SU-DHL-6 (cell line): ENCODE data around the gene NBEAL1.
"Not testable (repeated sequence)": the region's sequence is repeated elsewhere in the genome, so short reads cannot be mapped to it uniquely, and the experiment has no call there.

Experiments used
- H2AFZ ChIP-seq: fragments of 200-600 bp; sonication (generic); 2 replicates; pipeline ENCODE4 v1.6.1; 2014; ENCODE audit warnings: low read depth, mild to moderate bottlenecking, moderate library complexity, mixed read lengths, antibody characterized with exemption, low read length; ENCODE audit not compliant: severe bottlenecking
- H3F3A ChIP-seq: fragments of 200-600 bp; shearing (Covaris generic); 2 replicates; pipeline ENCODE4 v1.6.0; 2016; ENCODE audit warnings: antibody characterized with exemption, mild to moderate bottlenecking; ENCODE audit not compliant: insufficient read depth
- H3K27ac ChIP-seq: fragments of 200-600 bp; sonication (generic); 2 replicates; pipeline ENCODE4 v1.5.1; 2016; ENCODE audit warnings: low read depth, mild to moderate bottlenecking, low read length, moderate library complexity, mixed read lengths
- H3K27me3 ChIP-seq: fragments of 200-600 bp; sonication (generic), shearing (Covaris generic); 2 replicates; pipeline ENCODE4 v1.6.0; 2014; ENCODE audit warnings: mild to moderate bottlenecking, low read length
- H3K36me3 ChIP-seq: fragments of 200-600 bp; sonication (generic); 2 replicates; pipeline ENCODE4 v1.6.1; 2014; ENCODE audit warnings: mild to moderate bottlenecking, low read length, mixed read lengths
- H3K4me2 ChIP-seq: fragments of 300-600, 200-600 bp; shearing (Covaris generic), sonication (generic); 2 replicates; pipeline ENCODE4 v1.6.0; 2014; ENCODE audit warnings: low read length, low read depth, mild to moderate bottlenecking; ENCODE audit not compliant: poor library complexity, severe bottlenecking
- H3K4me3 ChIP-seq: fragments of 200-600 bp; sonication (generic); 2 replicates; pipeline ENCODE4 v1.5.1; 2014; ENCODE audit warnings: antibody characterized with exemption, low read length, mild to moderate bottlenecking, mixed read lengths; ENCODE audit not compliant: insufficient read depth, poor library complexity, severe bottlenecking
- H3K79me2 ChIP-seq: fragments of 200-600 bp; sonication (generic); 2 replicates; pipeline ENCODE4 v1.6.1; 2014; ENCODE audit warnings: mild to moderate bottlenecking, low read length, moderate library complexity; ENCODE audit not compliant: insufficient read depth
- H3K9ac ChIP-seq: fragments of 200-600 bp; sonication (generic); 2 replicates; pipeline ENCODE4 v1.7.0; 2014; ENCODE audit warnings: mild to moderate bottlenecking, low read length
- H3K9me2 ChIP-seq: fragments of 200-600 bp; sonication (generic); replicated peaks from 2 replicates; pipeline ENCODE4 v1.6.1; 2014; ENCODE audit warnings: low read length; ENCODE audit not compliant: insufficient read depth
- H3K9me3 ChIP-seq: fragments of 200-600 bp; sonication (generic); 2 replicates; pipeline ENCODE4 v1.6.1; 2014; ENCODE audit warnings: low read length, mixed read lengths; ENCODE audit not compliant: insufficient read depth
- H4K20me1 ChIP-seq: fragments of 200-600 bp; sonication (generic); 2 replicates; pipeline ENCODE4 v1.6.1; 2014; ENCODE audit warnings: low read depth, mild to moderate bottlenecking, antibody characterized with exemption, low read length, moderate library complexity, mixed read lengths
- CTCF ChIP-seq: fragments of 200-600 bp; sonication (generic); IDR thresholded peaks from one replicate; pipeline ENCODE4 v1.5.1; 2017; ENCODE audit warnings: antibody characterized with exemption, mild to moderate bottlenecking, low read length, moderate library complexity; ENCODE audit not compliant: insufficient read depth, poor library complexity, severe bottlenecking
- EZH2phosphoT487 ChIP-seq: fragments of 200-600 bp; sonication (generic), shearing (Covaris generic); conservative IDR thresholded peaks from 2 replicates; pipeline ENCODE4 v1.6.1; 2018; ENCODE audit warnings: mild to moderate bottlenecking, antibody characterized with exemption, low read length, moderate library complexity, mixed read lengths

Gene NBEAL1

GRCh38 chr2:203112342-203112741, 97.7 kb downstream of the NBEAL1 start:
- Histone ChIP-seq H3K9me3 (no peaks in the 10 kb centered on the region), H3K79me2 (no peaks in the 10 kb centered on the region), H3K36me3 (peaks cover 10% of the 10 kb centered on the region; the same call in 1 of the 2 replicates), H3K9me2 (no peaks in the 10 kb centered on the region), H4K20me1 (no peaks in the 10 kb centered on the region), H3K27ac (no peak overlapping the region), H3K27me3 (no peaks in the 10 kb centered on the region), H3K4me2 (no peak overlapping the region), H3F3A (no peaks in the 10 kb centered on the region), H3K4me3 (no peak overlapping the region), H2AFZ (no peak overlapping the region), H3K9ac (no peak overlapping the region)
- no peak for TF ChIP-seq CTCF
- TF ChIP-seq EZH2phosphoT487: no peak

GRCh38 chr2:203115201-203115700, 100.6 kb downstream of the NBEAL1 start:
- not testable (repeated sequence) for H3K4me2 ChIP-seq, H3K27me3 ChIP-seq, H3K36me3 ChIP-seq, H2AFZ ChIP-seq, H3K9me2 ChIP-seq, H3K79me2 ChIP-seq, H3K4me3 ChIP-seq, H3F3A ChIP-seq, H3K27ac ChIP-seq, H3K9me3 ChIP-seq, H4K20me1 ChIP-seq, H3K9ac ChIP-seq

GRCh38 chr2:203122317-203122986, 107.8 kb downstream of the NBEAL1 start:
- Histone ChIP-seq H3K27ac (no peak overlapping the region), H3K4me3 (no peak overlapping the region), H2AFZ (no peak overlapping the region), H3K9me3 (no peaks in the 10 kb centered on the region), H3K36me3 (no peaks in the 10 kb centered on the region; the same call in 1 of the 2 replicates), H3K27me3 (no peaks in the 10 kb centered on the region), H3K9ac (no peak overlapping the region), H4K20me1 (no peaks in the 10 kb centered on the region), H3K9me2 (no peaks in the 10 kb centered on the region), H3F3A (no peaks in the 10 kb centered on the region), H3K4me2 (no peak overlapping the region), H3K79me2 (no peaks in the 10 kb centered on the region)
- no peak for TF ChIP-seq CTCF
- TF ChIP-seq EZH2phosphoT487: no peak

- no peak overlapping the region for H3K4me2 ChIP-seq
- TF ChIP-seq EZH2phosphoT487: no peak
- no peak for TF ChIP-seq CTCF
- H3K9me3 ChIP-seq: no peaks in the 10 kb centered on the region
- H3F3A ChIP-seq: no peaks in the 10 kb centered on the region; the same call in 1 of the 2 replicates
- H3K79me2 ChIP-seq: no peaks in the 10 kb centered on the region
- H3K4me3 ChIP-seq: no peak overlapping the region
- H3K9me2 ChIP-seq: no peaks in the 10 kb centered on the region
- no peak overlapping the region for H2AFZ ChIP-seq
- no peak overlapping the region for H3K27ac ChIP-seq
- no peaks in the 10 kb centered on the region; the same call in 1 of the 2 replicates for H3K36me3 ChIP-seq
- H3K9ac ChIP-seq: no peak overlapping the region
- H3K27me3 ChIP-seq: no peaks in the 10 kb centered on the region
- no peaks in the 10 kb centered on the region for H4K20me1 ChIP-seq
Measured at GRCh38 chr2:203126996-203127395, 112.3 kb downstream of the NBEAL1 start.
